Measurements from ENCODE around the gene CNDP1. TPM values are rescaled to one million over a fixed set of nuclear protein-coding genes. Genes with fewer than 3 reads are reported as not detected.

The CNDP1 gene
- polyA plus RNA-seq, 4 donors = 0.13 to 11.9 (median 6.5) TPM

DNA sequence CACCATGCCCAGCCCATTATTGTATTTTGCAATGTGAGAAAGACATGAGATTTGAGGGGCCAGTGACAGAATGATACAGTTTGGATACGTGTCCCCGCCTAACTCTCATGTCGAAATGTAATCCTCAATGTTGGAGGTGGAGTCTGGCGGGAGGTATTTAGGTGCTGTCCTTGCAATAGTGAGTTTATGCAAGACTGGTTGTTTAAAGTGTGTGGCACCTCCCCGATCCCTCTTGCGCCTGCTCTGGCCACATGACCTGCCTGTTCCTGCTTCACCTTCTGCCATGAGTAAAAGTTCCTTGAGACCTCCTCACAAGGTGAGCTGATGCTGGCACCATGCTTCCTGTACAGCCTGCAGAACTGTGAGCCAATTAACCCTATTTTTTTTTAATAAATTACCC is 16.6 kb downstream of the CNDP1 start:
- Histone ChIP-seq H3K36me3 (ENCODE audit: control insufficient read depth in 3 of 3, insufficient read depth in 2 of 3, low read depth in 1 of 3, low read length in 3 of 3) (no peaks in the 10 kb centered on the region), H3K9me3 (ENCODE audit: control insufficient read depth in 2 of 2, insufficient read depth in 1 of 2, low read depth in 1 of 2, low read length in 1 of 2) (peaks cover 2 to 26% of the 10 kb centered on the region in 2 donors), H3K27me3 (ENCODE audit: control insufficient read depth in 3 of 3, insufficient read depth in 3 of 3, low read length in 3 of 3) (no peaks in the 10 kb centered on the region), H3K4me1 (ENCODE audit: control insufficient read depth in 3 of 3, insufficient read depth in 2 of 3, low read depth in 1 of 3, low read length in 2 of 3) (peaks cover 0 to 15% (median 3%) of the 10 kb centered on the region in 3 donors), H3K4me3 (ENCODE audit: low read depth in 1 of 3, low read length in 3 of 3) (no peak overlapping the region), H3K27ac (ENCODE audit: low read depth in 1 of 3, low read length in 2 of 3) (no peak overlapping the region)
- DNase-seq = no peak
- no peak for FAIRE-seq
- WGBS, 3 donors = 92 to 96% (median 96%) methylated on average over 6 of the region's 6 CpGs

DNA sequence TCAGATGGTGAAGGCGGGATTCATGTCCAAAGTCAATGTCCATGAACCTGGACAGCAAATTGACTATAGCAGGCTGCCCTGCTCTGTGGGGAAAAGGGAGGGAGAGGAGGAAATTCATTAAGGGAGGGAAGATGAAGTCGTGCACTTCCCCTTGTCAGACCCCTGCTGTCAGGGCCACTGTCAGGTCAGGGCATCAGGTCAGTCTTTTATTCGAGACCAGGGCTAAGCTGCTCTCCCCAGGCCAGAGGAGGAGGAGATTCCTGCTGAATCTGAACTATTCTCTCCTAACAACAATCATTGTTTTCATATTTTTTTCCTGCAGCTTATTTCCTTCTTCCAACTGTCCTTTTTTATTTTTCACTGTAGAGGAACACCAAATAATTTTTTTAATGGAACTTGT is 17.2 kb downstream of the CNDP1 start:
- H3K36me3 ChIP-seq (ENCODE audit: control insufficient read depth in 3 of 3, insufficient read depth in 2 of 3, low read depth in 1 of 3, low read length in 3 of 3) = no peaks in the 10 kb centered on the region
- no peak for FAIRE-seq
- peaks cover 0 to 15% (median 3%) of the 10 kb centered on the region in 3 donors for H3K4me1 ChIP-seq (ENCODE audit: control insufficient read depth in 3 of 3, insufficient read depth in 2 of 3, low read depth in 1 of 3, low read length in 2 of 3)
- H3K9me3 ChIP-seq (ENCODE audit: control insufficient read depth in 2 of 2, insufficient read depth in 1 of 2, low read depth in 1 of 2, low read length in 1 of 2) = peaks cover 2 to 26% of the 10 kb centered on the region in 2 donors
- WGBS, 3 donors = 42 to 47% (median 44%) methylated on average over 3 of the region's 3 CpGs
- no peak for DNase-seq
- H3K27ac ChIP-seq (ENCODE audit: low read depth in 1 of 3, low read length in 2 of 3) = no peak overlapping the region
- no peak overlapping the region for H3K4me3 ChIP-seq (ENCODE audit: low read depth in 1 of 3, low read length in 3 of 3)
- H3K27me3 ChIP-seq (ENCODE audit: control insufficient read depth in 3 of 3, insufficient read depth in 3 of 3, low read length in 3 of 3) = no peaks in the 10 kb centered on the region

GRCh38 chr18:74551936-74552555 is 17.7 kb downstream of the CNDP1 start:
- no peak overlapping the region for H3K27ac ChIP-seq (ENCODE audit: low read depth in 1 of 3, low read length in 2 of 3)
- FAIRE-seq = no peak

DNA sequence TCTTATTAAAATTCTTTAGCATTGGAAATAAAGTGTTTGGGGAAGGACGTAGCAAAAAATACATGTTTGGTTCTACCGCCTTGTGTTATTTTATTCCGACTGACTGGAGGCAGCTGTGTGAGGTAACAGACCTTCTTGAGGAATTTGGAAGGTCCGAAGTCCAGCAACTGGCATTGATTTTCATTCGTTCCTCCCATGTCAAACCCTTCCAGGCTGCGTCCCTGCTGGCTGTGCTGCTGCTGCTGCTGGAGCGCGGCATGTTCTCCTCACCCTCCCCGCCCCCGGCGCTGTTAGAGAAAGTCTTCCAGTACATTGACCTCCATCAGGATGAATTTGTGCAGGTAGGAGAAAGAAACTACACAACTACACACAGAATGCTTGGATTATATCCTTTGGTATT is 21.8 kb downstream of the CNDP1 start:
- 6 to 66% (median 35%) methylated on average over 11 of the region's 11 CpGs for WGBS, 3 donors
- FAIRE-seq = no peak
- Histone ChIP-seq H3K36me3 (ENCODE audit: control insufficient read depth in 3 of 3, insufficient read depth in 2 of 3, low read depth in 1 of 3, low read length in 3 of 3) (no peaks in the 10 kb centered on the region), H3K27ac (ENCODE audit: low read depth in 1 of 3, low read length in 2 of 3) (no peak overlapping the region), H3K4me3 (ENCODE audit: low read depth in 1 of 3, low read length in 3 of 3) (no peak overlapping the region), H3K9me3 (ENCODE audit: control insufficient read depth in 2 of 2, insufficient read depth in 1 of 2, low read depth in 1 of 2, low read length in 1 of 2) (no peaks in the 10 kb centered on the region), H3K27me3 (ENCODE audit: control insufficient read depth in 3 of 3, insufficient read depth in 3 of 3, low read length in 3 of 3) (no peaks in the 10 kb centered on the region), H3K4me1 (ENCODE audit: control insufficient read depth in 3 of 3, insufficient read depth in 2 of 3, low read depth in 1 of 3, low read length in 2 of 3) (peaks cover 0 to 8% (median 3%) of the 10 kb centered on the region in 3 donors)
- peak; percentile 45 to 84 for DNase-seq

More at GRCh38 chr18:74551936-74552555, 17.7 kb downstream of the CNDP1 start:
- peak; percentile 92 to 93 for DNase-seq
- H3K4me3 ChIP-seq (ENCODE audit: low read depth in 1 of 3, low read length in 3 of 3) = no peak overlapping the region
- H3K9me3 ChIP-seq (ENCODE audit: control insufficient read depth in 2 of 2, insufficient read depth in 1 of 2, low read depth in 1 of 2, low read length in 1 of 2) = peaks cover 2 to 26% of the 10 kb centered on the region in 2 donors
- WGBS, 3 donors = 21 to 26% (median 24%) methylated on average over 5 of the region's 5 CpGs
- no peaks in the 10 kb centered on the region for H3K36me3 ChIP-seq (ENCODE audit: control insufficient read depth in 3 of 3, insufficient read depth in 2 of 3, low read depth in 1 of 3, low read length in 3 of 3)
- H3K4me1 ChIP-seq (ENCODE audit: control insufficient read depth in 3 of 3, insufficient read depth in 2 of 3, low read depth in 1 of 3, low read length in 2 of 3) = peaks cover 0 to 12% (median 3%) of the 10 kb centered on the region in 3 donors
- no peaks in the 10 kb centered on the region for H3K27me3 ChIP-seq (ENCODE audit: control insufficient read depth in 3 of 3, insufficient read depth in 3 of 3, low read length in 3 of 3)

DNA sequence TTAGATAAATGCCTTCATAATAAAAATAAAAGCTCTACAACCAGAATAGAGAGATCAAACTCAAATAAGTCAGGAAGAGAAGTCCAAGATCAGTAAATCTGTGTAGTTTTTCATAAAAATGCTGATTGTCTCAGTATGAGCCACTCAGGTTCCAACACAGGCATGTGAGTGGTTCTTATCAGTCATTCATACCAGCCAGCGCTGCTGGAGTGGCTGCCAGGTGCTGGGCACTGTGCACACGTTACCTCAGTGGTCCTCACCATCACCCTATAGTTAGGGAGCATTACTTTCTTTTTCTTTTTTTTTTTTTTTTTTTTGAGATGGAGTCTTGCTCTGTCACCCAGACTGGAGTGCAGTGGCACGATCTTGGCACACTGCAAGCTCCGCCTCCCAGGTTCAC is 23.8 kb downstream of the CNDP1 start:
- H3K4me3 ChIP-seq (ENCODE audit: low read depth in 1 of 3, low read length in 3 of 3) = no peak overlapping the region
- no peaks in the 10 kb centered on the region for H3K9me3 ChIP-seq (ENCODE audit: control insufficient read depth in 2 of 2, insufficient read depth in 1 of 2, low read depth in 1 of 2, low read length in 1 of 2)
- no peaks in the 10 kb centered on the region for H3K27me3 ChIP-seq (ENCODE audit: control insufficient read depth in 3 of 3, insufficient read depth in 3 of 3, low read length in 3 of 3)
- H3K27ac ChIP-seq (ENCODE audit: low read depth in 1 of 3, low read length in 2 of 3) = no peak overlapping the region
- FAIRE-seq (no peak), DNase-seq (no peak)
- peaks cover 0 to 18% (median 3%) of the 10 kb centered on the region in 3 donors for H3K4me1 ChIP-seq (ENCODE audit: control insufficient read depth in 3 of 3, insufficient read depth in 2 of 3, low read depth in 1 of 3, low read length in 2 of 3)
- no peaks in the 10 kb centered on the region for H3K36me3 ChIP-seq (ENCODE audit: control insufficient read depth in 3 of 3, insufficient read depth in 2 of 3, low read depth in 1 of 3, low read length in 3 of 3)
- WGBS, 3 donors = 56 to 67% (median 62%) methylated on average over 4 of the region's 4 CpGs

- Histone ChIP-seq H3K9me3 (ENCODE audit: control insufficient read depth in 2 of 2, insufficient read depth in 1 of 2, low read depth in 1 of 2, low read length in 1 of 2) (peaks cover 0 to 13% of the 10 kb centered on the region in 2 donors), H3K4me3 (ENCODE audit: low read depth in 1 of 3, low read length in 3 of 3) (peak overlapping the region in 1 of 3 donors; percentile 0), H3K27ac (ENCODE audit: low read depth in 1 of 3, low read length in 2 of 3) (peak overlapping the region in 2 of 3 donors; percentile 6 to 38), H3K4me1 (ENCODE audit: control insufficient read depth in 3 of 3, insufficient read depth in 2 of 3, low read depth in 1 of 3, low read length in 2 of 3) (peaks cover 0 to 31% (median 4%) of the 10 kb centered on the region in 3 donors), H3K36me3 (ENCODE audit: control insufficient read depth in 3 of 3, insufficient read depth in 2 of 3, low read depth in 1 of 3, low read length in 3 of 3) (no peaks in the 10 kb centered on the region), H3K27me3 (ENCODE audit: control insufficient read depth in 3 of 3, insufficient read depth in 3 of 3, low read length in 3 of 3) (no peaks in the 10 kb centered on the region)
- WGBS, 3 donors = 9 to 61% (median 31%) methylated on average over 4 of the region's 4 CpGs
- DNase-seq (peak in 1 of 2 donors; percentile 59), FAIRE-seq (no peak)
Observed at GRCh38 chr18:74562131-74562730, 27.9 kb downstream of the CNDP1 start.

DNA sequence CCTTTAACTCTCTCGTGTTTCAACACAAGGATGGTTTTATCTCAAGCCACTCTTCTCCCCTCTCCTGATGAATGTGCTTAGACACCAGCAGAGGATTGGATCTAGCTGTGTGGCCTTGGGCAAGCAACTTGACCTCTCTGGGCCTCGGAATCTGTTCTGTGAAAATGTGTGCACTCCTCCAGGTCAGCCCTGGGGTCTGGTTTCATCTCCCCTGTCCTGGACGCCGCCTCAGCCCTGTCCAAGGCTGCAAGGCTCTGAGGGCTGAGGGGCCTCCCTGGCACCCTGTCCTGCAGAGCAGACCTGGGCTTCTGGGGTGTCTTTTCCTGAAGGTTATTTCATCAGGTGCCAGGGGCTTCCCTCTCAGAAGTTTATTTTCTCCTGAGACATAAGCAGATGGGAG is 28.5 kb downstream of the CNDP1 start:
- FAIRE-seq = no peak
- H3K27ac ChIP-seq (ENCODE audit: low read depth in 1 of 3, low read length in 2 of 3) = peak overlapping the region in 1 of 3 donors; percentile 14
- no peak overlapping the region for H3K4me3 ChIP-seq (ENCODE audit: low read depth in 1 of 3, low read length in 3 of 3)
- 48 to 81% (median 68%) methylated on average over 4 of the region's 4 CpGs for WGBS, 3 donors
- no peak for DNase-seq
- no peaks in the 10 kb centered on the region for H3K36me3 ChIP-seq (ENCODE audit: control insufficient read depth in 3 of 3, insufficient read depth in 2 of 3, low read depth in 1 of 3, low read length in 3 of 3)
- H3K4me1 ChIP-seq (ENCODE audit: control insufficient read depth in 3 of 3, insufficient read depth in 2 of 3, low read depth in 1 of 3, low read length in 2 of 3) = peaks cover 0 to 31% (median 4%) of the 10 kb centered on the region in 3 donors
- no peaks in the 10 kb centered on the region for H3K27me3 ChIP-seq (ENCODE audit: control insufficient read depth in 3 of 3, insufficient read depth in 3 of 3, low read length in 3 of 3)
- peaks cover 0 to 13% of the 10 kb centered on the region in 2 donors for H3K9me3 ChIP-seq (ENCODE audit: control insufficient read depth in 2 of 2, insufficient read depth in 1 of 2, low read depth in 1 of 2, low read length in 1 of 2)

DNA sequence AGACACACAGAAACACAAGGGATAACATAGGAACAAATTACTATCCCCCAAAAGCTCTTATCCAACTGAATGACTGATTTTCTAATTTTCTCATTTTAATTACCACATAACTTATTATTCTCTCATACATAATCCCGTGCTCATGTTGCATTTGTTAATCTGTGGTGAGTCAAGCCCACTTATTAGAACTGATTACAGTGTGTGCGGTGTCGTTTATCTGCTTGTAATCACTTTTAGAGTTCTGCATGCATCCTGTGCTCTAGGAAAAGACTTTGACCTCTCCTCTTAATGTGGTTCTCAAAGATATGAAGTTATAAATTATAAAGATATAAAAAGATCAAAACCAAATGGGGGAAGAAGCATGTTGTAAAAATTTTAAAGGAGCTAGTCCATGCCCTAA is 29.7 kb downstream of the CNDP1 start:
- 10 to 39% (median 19%) methylated on average over 3 of the region's 3 CpGs for WGBS, 3 donors
- Histone ChIP-seq H3K4me3 (ENCODE audit: low read depth in 1 of 3, low read length in 3 of 3) (no peak overlapping the region), H3K36me3 (ENCODE audit: control insufficient read depth in 3 of 3, insufficient read depth in 2 of 3, low read depth in 1 of 3, low read length in 3 of 3) (no peaks in the 10 kb centered on the region), H3K4me1 (ENCODE audit: control insufficient read depth in 3 of 3, insufficient read depth in 2 of 3, low read depth in 1 of 3, low read length in 2 of 3) (peaks cover 0 to 31% (median 4%) of the 10 kb centered on the region in 3 donors), H3K27ac (ENCODE audit: low read depth in 1 of 3, low read length in 2 of 3) (peak overlapping the region in 2 of 3 donors; percentile 70 to 77), H3K27me3 (ENCODE audit: control insufficient read depth in 3 of 3, insufficient read depth in 3 of 3, low read length in 3 of 3) (no peaks in the 10 kb centered on the region), H3K9me3 (ENCODE audit: control insufficient read depth in 2 of 2, insufficient read depth in 1 of 2, low read depth in 1 of 2, low read length in 1 of 2) (peaks cover 0 to 13% of the 10 kb centered on the region in 2 donors)
- FAIRE-seq = peak; percentile 90
- DNase-seq = peak; percentile 49 to 90

All from small intestine (tissue), 7 donors.